Measurements from ENCODE around the gene M6PR. TPM values are rescaled to one million over a fixed set of nuclear protein-coding genes. Genes with fewer than 3 reads are reported as not detected.

Gene M6PR
- total RNA-seq, 4 donors from 2014 or later, result 79.5 to 105 (median 90.2) TPM

DNA sequence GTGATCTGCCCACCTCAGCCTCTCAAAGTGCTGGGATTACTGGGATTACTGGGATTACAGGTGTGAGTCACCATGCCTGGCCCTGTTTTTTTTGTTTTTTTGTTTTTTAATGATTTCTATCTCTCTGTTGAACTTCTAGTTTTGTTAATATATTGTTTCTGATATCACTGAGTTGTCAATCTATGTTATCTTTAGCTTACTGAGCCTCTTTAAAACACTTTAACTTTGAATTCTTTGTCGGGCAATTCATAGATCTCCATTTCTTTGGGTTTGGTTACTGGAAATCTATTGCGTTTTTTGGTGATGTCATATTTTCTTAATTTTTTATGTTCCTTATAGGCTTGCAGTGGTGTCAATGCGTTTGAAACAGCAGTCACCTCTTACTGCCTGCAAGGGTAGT, 30.7 kb upstream of the M6PR start:
- 93% methylated on average over 3 of the region's 3 CpGs; no CpG with 5 or more reads in 1 of the 2 donors for WGBS, 2 donors (ENCODE audit: low coverage in 1 of 2)
- no peak for ATAC-seq
- H3K36me3 ChIP-seq, result peaks cover 0 to 5% of the 10 kb centered on the region in 2 donors
- H3K4me3 ChIP-seq, result no peak overlapping the region
- H3K9me3 ChIP-seq, result peaks cover 0 to 50% (median 0%) of the 10 kb centered on the region in 3 donors
- no peak for TF ChIP-seq EP300 (IDR thresholded peaks at IDR 0.05)
- TF ChIP-seq, protein P1, sequence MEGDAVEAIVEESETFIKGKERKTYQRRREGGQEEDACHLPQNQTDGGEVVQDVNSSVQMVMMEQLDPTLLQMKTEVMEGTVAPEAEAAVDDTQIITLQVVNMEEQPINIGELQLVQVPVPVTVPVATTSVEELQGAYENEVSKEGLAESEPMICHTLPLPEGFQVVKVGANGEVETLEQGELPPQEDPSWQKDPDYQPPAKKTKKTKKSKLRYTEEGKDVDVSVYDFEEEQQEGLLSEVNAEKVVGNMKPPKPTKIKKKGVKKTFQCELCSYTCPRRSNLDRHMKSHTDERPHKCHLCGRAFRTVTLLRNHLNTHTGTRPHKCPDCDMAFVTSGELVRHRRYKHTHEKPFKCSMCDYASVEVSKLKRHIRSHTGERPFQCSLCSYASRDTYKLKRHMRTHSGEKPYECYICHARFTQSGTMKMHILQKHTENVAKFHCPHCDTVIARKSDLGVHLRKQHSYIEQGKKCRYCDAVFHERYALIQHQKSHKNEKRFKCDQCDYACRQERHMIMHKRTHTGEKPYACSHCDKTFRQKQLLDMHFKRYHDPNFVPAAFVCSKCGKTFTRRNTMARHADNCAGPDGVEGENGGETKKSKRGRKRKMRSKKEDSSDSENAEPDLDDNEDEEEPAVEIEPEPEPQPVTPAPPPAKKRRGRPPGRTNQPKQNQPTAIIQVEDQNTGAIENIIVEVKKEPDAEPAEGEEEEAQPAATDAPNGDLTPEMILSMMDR (IDR thresholded peaks at IDR 0.05), result no peak
- no peak for TF ChIP-seq POLR2AphosphoS5 (IDR thresholded peaks at IDR 0.05)
- no peak for TF ChIP-seq POLR2A (IDR thresholded peaks at IDR 0.05)
- no peaks in the 10 kb centered on the region for H3K4me1 ChIP-seq
- H3K27ac ChIP-seq, result no peak overlapping the region
- H3K27me3 ChIP-seq, result no peaks in the 10 kb centered on the region

DNA sequence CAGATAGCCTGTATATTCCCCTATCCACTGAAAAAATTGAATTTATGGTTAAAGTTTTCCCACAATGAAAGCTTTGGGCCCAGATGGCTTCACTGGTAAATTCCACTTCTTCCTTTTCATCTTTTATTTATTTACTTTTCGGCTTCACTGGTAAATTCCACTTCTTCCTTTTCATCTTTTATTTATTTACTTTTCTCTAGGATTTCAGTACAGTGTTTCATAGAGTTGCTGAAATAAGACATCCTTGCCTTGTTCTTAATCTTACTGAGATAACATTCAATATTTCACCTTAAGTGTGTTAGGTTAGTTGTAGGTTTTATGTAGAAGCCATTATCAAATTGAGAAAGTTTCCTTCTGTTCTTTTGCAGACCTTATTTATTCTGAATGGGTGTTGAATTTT, 21.0 kb upstream of the M6PR start:
- Histone ChIP-seq H3K4me3 (no peak overlapping the region), H3K4me1 (no peaks in the 10 kb centered on the region), H3K27me3 (no peaks in the 10 kb centered on the region), H3K36me3 (no peaks in the 10 kb centered on the region), H3K9me3 (peaks cover 0 to 55% (median 0%) of the 10 kb centered on the region in 3 donors), H3K27ac (no peak overlapping the region)
- no peak for ATAC-seq
- TF ChIP-seq POLR2A (IDR thresholded peaks at IDR 0.05), result no peak
- TF ChIP-seq, protein P1 (IDR thresholded peaks at IDR 0.05), result no peak
- no peak for TF ChIP-seq POLR2AphosphoS5 (IDR thresholded peaks at IDR 0.05)
- TF ChIP-seq EP300 (IDR thresholded peaks at IDR 0.05), result no peak
- WGBS, 2 donors (ENCODE audit: low coverage in 1 of 2), result 57% methylated on average over 1 of the region's 1 CpG; no CpG with 5 or more reads in 1 of the 2 donors

DNA sequence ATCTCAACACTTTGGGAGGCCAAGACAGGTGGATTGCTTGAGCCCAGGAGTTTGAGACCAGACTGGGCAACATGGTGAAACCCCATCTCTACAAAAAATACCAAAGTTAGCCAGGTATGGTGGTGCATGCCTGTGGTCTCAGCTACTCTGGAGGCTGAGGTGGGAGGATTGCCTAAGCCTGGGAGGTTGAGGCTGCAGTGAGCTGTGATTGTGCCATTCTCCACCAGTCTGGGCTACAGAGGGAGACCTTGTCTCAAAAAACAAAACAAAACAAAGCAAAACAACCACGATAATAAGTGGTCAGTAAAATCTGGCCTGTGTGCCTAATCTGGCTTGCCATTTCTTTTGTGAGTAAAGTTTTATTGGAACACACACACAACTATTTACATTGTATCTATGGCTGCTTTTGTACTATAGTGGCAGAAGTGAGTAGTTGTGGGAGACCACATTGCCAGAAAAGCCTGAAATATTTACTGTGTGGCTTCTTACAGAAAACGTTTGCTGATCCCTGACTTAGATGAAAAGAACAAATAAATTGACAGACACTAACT, 20.5 kb upstream of the M6PR start:
- Histone ChIP-seq H3K4me3 (no peak overlapping the region), H3K27me3 (no peaks in the 10 kb centered on the region), H3K4me1 (no peaks in the 10 kb centered on the region), H3K36me3 (no peaks in the 10 kb centered on the region), H3K9me3 (peaks cover 0 to 50% (median 0%) of the 10 kb centered on the region in 3 donors), H3K27ac (no peak overlapping the region)
- 15 to 61% methylated on average over 1 to 2 of the region's 2 CpGs for WGBS, 2 donors (ENCODE audit: low coverage in 1 of 2)
- no peak for TF ChIP-seq POLR2A (IDR thresholded peaks at IDR 0.05)
- TF ChIP-seq, protein P1 (IDR thresholded peaks at IDR 0.05), result no peak
- no peak for TF ChIP-seq POLR2AphosphoS5 (IDR thresholded peaks at IDR 0.05)
- TF ChIP-seq EP300 (IDR thresholded peaks at IDR 0.05), result no peak
- ATAC-seq, result no peak

DNA sequence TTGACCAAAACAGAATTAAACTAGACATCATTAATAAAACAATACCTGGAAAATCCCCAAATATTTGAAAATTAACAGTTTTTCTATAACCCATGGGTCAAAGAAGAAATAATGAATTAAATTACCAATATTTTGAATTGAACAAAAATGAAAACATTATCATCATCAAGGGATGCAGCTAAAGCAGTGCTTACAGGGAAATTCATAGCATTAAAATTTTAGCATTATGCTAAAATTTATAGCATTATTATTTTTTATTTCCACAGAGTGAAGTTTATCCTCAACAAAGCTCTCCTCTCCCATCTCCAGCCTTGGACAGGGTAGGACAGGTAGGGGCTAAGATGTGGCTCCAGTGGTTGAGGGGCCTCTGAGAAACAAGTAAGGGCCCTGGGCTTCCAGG, 19.3 kb upstream of the M6PR start:
- H3K36me3 ChIP-seq, result no peaks in the 10 kb centered on the region
- no peak overlapping the region for H3K27ac ChIP-seq
- TF ChIP-seq EP300 (IDR thresholded peaks at IDR 0.05) (no peak), POLR2A (IDR thresholded peaks at IDR 0.05) (no peak), POLR2AphosphoS5 (IDR thresholded peaks at IDR 0.05) (no peak)
- TF ChIP-seq, protein P1 (IDR thresholded peaks at IDR 0.05), result no peak
- H3K9me3 ChIP-seq, result peaks cover 0 to 39% (median 0%) of the 10 kb centered on the region in 3 donors
- H3K27me3 ChIP-seq, result no peaks in the 10 kb centered on the region
- no peaks in the 10 kb centered on the region for H3K4me1 ChIP-seq
- no peak for ATAC-seq
- no peak overlapping the region for H3K4me3 ChIP-seq

DNA sequence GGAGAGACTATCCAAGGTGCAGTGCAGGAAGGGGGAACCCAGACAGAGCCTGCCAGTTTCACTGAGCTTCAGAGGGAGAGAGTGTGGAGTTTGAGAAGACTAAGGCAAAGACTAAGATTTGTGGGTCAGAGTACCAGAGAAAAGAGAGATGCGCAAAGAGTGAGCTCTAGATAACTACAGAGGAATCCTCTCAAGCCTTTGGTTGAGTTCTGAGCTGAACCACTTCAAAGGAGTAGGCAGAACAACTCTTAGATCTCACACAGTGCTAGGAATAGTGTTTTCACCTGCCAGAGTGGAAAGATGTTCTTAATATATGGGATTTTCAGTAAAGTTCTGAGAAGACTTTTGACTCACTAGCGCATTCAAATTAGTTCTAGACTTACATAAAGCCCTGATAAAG, 10.7 kb upstream of the M6PR start:
- H3K9me3 ChIP-seq, result no peaks in the 10 kb centered on the region
- TF ChIP-seq POLR2AphosphoS5 (IDR thresholded peaks at IDR 0.05) (no peak), POLR2A (IDR thresholded peaks at IDR 0.05) (no peak), EP300 (IDR thresholded peaks at IDR 0.05) (no peak)
- H3K4me1 ChIP-seq, result no peaks in the 10 kb centered on the region
- WGBS, 2 donors (ENCODE audit: low coverage in 1 of 2), result 91 to 92% methylated on average over 2 of the region's 2 CpGs
- ATAC-seq, result no peak
- peaks cover 0 to 17% of the 10 kb centered on the region in 2 donors for H3K36me3 ChIP-seq
- no peaks in the 10 kb centered on the region for H3K27me3 ChIP-seq
- no peak overlapping the region for H3K27ac ChIP-seq
- no peak overlapping the region for H3K4me3 ChIP-seq
